Smooth muscle cell of the brain vasculature (primary cell): ENCODE results near the gene EGFLAM.

ENCODE experiments used
- DNase-seq: peaks from one replicate; pipeline ENCODE4 v3.0.0-alpha.2; 2012; ENCODE audit warnings: low read depth, low spot score

Gene EGFLAM

DNA sequence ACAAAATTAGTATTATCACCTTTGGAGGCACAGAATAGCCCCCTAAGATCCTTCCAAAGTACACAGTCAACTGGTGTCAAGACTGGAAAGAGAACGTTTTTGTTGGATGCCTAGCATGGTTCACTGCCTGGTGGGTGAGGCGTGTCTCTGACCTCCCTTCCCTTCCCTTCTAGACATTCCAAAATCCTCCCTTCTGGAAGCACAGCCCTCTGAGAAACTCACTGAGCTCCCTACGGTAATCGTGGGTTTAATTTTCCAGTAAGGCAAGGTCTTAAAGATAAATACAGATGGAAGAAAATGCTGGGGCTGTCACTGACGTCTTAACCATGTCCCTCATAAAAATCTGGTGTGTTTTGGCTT, 159.3 kb downstream of the EGFLAM start:
- DNase-seq: no peak

DNA sequence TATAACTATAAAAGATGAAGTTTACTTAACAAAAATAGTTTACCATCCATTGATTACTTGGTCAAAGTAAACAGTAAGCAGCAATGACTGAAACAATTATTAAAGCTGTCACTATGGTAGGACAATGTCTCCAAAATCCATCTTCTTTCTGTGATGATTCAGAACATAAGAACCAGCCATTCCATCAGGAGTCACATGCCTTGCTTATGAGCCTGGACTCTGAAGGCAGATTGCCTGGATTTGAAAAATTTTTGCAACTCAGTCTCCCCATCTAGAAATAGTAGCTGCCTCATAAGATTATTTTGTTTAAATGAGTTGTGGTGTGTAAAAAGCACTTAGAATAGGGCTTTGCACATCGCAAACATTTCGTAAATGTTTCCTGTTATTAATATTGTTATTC, 161.9 kb downstream of the EGFLAM start:
- DNase-seq: no peak

DNA sequence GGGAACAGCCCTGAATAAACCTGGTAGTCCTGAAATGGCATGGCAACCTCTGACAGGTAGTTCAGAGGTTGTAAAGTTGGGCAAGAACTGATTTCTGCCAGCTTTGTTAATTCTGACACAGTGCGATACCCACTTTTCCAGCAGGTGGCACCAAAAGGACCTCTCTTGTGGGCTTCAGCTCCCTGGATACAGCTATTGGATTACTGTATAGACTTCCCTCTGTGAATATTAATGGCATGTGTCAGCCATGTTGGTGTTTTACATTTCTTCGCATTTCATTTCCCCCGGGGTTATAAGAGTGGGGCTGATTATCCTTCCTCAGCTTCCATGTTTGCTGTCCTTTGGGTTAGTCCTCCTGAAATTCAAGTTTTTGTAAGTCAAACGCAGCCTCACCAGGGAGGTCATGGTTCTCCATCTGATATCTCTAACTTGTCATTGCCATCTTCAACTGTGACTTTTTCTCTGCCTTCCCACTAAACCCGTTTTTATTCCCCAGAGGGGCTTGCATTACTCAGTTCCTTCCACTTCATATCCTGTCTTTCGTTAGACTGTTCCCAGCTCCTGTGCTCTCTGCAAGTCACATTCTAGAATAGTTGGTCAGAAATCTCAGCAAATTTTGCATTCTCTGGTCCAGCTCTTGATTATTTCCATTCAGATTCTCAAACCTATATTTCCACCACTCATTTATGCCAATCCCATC, 162.5 kb downstream of the EGFLAM start:
- DNase-seq: peak; percentile 52

DNA sequence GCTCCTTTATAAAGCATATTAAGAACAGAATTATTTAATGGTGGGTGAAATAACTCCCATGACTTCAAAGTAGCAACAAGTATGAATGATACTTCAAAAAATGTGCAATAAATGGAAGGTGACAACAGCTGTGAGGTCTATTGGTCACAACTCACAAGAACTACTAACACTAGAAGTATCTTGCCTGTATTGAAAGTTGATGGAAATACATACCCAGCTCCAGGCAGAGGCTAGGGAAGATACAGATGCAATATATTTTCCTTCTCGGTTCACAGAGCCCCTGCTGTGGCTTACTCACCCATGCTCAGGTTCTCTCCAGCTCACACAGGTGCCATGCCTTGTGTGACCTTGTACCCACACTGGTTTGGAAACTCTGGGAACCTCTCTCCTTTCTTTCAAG, 164.3 kb downstream of the EGFLAM start:
- no peak for DNase-seq

DNA sequence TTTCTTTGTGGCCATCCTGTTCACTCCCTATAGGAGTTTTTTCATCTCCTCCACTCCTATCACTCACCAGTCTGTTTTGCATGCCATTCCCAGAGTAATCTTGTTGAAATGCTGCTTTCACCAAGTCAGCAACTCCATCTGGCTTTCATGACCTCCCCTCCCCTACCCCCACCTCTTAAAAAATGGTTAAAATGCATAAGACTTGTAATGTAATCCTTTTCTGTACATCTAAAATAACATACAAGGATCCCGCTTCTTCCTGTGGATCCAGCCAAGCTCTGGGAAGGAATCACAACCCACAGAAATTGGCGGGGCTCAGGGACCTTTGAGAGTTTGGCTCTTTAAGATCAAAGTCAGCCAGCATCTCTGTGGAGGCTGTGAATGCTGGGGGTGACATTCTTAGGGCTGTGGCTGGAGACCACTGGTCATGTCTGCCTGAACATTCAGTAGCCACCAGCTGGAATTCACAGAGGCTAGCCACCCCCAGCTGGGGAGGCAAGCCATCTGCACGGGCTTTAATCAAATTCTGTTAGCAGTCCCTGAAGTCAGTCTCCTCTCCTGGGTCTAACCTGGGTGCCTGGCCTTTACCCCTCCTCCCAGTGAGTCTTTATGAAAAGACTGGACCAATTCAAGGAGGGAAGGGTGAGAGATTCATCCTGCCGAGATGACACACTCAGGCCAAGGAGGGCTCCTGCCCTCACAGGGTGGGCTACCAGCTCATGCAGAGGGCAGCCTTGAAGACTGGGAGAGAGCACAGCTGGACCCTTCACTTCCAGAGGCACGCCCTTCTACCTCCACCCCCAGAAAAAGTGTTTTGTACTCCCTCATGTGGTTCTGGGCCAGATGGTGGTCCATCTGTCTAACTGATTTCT, 165.2 kb downstream of the EGFLAM start:
- DNase-seq: peak; percentile 62

DNA sequence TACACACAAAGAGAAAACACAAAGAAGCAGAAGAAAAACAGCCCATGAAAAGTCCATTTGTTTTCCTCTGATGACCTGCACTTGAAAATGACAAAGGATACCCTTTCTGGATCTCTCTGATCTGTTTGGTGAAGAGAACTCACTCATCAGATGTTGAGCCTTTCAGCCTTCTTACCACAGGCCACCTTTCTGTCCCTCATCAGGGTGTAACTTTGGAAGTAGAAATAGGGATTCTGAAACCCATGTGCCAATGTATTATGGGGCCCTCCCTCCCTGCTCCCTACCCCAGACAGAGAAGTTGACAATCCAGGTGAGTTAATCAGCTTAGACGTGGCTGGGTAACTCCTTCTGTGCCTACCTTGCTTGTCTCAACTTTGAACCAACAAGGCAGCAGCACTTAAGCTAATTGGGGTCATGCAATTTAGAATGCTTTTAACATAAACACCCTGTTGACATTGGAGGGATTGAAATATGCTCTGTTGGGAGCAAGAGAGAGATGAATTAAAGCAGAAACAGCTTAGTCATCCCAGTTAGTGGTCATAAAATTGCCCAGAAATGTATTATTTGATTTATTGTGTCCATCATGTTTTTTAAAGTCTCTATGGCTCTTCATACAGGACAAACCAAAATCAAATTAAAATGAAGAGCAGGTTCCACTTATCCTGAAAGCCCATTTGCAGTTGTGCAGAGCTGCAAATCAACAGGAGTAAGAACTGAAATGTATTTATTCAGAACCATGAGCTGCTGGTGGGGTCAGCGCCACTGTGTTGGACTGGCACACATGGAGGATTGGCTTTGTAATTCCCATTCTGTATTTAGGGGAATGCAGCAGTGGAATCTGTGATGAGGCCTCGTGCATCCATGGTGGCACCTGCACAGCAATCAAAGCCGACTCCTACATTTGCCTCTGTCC, 166.0 kb downstream of the EGFLAM start:
- no peak for DNase-seq

DNA sequence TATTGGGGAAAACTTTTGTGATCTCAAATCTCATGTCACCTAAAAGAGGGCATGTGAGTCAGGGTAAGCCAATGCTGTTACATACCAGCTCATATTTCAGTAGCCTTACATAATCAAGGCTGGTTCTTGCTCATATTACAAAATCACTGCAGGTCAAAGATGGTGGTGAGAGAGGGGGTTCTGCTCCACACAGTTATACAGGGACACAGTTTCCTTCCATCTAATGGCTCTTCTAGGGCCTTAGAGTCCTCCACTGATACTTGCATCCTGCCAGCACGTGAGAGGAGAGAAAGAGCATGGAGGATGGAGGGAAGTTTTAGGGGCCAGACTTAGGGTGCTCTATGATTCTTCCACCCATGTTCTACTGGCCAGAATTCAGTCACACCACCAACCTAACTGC, 168.1 kb downstream of the EGFLAM start:
- DNase-seq: no peak

DNA sequence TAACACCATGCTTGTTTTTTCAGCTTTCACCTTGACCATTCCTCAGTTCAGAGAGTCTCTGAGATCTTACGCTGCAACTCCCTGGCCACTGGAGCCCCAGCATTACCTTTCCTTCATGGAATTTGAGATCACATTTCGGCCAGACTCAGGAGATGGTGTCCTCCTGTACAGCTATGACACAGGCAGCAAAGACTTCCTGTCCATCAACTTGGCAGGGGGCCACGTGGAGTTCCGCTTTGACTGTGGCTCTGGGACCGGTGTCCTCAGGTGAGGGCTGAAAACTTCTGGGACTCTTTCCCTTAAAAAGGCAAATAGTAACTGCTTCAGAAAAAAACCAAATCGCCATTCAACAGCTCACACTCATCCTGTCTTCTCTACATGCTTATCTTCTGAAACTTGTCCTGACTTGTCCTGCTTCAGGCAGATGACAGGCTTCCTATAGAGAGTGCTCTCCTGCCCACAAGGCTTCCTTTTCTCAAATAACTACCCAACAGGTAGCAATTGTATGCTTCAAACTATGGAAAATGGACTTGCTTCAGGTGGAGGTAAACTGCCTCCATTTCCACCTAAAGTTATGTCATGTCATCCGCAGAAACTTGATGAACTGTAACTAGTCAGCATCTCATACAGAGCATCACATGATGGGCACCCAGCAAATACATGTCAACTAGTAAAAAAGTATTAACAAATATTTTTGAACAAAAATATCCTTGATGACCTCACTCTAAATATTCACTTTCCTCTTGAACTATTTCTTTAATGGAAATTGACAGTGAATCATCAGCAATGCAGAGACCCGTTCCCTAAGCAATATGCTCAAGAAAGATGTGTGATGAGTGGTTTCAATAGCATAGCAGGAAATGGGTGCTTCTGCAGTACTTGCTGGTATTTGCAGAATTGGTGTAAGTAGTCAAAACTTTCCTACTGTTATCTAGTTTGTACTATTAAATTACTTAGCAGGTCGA, 168.9 kb downstream of the EGFLAM start:
- no peak for DNase-seq

DNA sequence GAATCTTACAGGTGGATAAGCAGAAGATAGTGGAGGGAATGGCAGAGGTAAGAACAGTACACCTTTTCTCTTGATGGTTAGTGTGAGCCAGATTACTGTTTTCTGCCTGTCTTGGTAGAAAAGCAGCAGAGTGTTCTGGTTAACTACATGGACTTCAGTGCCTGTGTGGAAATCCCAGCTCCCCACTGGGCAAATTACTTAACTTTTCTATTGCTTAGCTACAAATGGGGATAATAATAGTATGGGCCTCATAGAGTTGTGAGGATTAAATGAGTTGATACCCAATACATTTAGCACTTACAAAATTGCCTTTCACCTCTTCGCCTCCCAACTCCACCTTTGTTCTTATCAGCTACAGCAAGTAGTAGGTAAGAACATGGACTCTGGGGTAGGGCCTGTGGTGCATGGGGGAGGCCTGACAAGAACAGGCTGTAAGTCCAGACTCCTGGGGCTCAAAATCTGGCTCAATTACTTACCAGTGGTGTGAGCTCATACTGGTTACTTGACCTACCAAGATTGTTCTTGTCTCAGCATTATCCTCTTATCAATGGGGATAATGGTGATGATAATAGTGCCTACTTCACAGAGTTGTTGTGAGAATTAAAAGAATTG, 173.0 kb downstream of the EGFLAM start:
- no peak for DNase-seq

DNA sequence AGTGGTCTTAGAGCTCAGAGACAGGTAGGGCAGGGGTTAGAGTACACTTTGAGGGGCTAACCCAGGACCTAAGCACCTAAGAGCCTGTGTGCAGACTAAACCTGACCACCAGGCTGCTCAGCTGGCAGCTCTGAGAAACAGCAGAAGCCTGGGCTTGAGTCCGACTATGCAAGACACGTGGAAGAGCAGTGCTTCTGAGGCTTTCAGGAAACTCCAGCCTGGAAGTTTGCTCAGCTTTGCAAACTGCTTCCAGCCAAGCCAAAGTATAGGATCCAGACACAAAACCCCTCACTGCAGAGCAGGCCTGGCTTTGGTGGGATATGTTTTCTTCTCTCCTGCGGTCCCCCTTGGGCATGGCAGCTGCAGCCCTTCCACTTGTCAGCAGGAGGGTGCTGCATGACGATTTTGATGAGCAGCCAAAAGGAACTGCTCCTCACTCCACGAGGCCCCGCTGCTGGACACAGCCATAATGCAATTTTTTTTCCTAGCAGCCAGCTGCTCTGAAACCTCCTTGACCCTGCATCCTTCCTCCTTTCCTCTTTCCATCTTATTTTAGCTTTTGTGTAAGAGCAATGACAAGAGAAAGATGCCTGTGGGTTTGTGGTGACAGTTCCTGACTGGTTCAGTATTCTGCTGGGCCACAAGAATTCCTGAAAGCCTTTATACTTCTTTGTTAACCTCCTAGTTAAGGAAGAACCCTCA, 175.0 kb downstream of the EGFLAM start:
- peak; percentile 94 for DNase-seq

DNA sequence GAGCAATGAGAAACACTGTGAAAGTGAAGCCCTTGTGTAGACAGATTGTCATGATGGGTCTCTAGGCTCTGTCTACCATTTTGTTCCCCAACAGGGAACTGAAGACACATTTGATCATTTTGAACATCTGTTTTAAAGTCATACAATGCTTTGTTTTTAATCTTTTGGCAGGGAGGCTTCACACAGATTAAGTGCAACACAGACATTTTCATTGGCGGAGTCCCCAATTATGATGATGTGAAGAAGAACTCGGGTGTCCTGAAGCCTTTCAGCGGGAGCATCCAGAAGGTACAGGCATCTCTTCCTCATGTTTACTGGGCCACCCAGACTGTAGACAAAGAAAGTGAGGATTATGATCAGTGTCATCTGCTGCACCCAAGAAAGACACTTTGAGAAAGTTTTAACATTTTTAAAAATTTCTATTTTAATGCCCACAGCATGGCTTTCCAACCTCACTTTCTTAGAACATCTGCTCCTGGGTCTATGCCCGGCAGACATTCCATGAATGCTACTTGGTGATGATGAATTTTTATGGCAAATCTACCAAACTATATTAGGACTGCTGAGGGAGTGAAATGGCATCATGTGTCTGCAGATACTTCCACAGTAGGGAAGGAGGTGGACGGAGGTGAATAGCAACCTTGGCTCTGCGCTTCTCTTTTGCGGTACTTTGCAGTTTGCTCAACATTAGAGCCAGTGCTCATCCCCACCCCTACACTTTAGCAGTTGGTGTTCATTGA, 176.8 kb downstream of the EGFLAM start:
- no peak for DNase-seq

DNA sequence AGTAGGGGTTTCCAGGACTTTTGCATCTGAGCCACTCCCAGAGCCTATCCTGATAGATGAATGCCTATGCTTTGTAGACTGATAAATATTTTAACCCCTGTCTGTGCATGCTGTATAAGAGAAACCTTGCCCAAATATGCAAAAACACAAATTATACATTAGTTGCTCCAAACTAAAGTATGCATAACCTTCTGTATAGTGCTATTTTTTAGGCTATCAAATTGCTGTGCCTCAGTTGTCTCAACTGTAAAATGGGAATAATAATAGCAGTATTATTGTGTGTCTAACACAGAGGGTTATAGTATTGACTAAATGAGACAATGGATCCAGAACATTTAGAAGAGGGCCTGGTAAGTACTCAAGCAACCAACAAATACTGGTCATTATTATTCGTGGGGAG, 180.4 kb downstream of the EGFLAM start:
- no peak for DNase-seq

DNA sequence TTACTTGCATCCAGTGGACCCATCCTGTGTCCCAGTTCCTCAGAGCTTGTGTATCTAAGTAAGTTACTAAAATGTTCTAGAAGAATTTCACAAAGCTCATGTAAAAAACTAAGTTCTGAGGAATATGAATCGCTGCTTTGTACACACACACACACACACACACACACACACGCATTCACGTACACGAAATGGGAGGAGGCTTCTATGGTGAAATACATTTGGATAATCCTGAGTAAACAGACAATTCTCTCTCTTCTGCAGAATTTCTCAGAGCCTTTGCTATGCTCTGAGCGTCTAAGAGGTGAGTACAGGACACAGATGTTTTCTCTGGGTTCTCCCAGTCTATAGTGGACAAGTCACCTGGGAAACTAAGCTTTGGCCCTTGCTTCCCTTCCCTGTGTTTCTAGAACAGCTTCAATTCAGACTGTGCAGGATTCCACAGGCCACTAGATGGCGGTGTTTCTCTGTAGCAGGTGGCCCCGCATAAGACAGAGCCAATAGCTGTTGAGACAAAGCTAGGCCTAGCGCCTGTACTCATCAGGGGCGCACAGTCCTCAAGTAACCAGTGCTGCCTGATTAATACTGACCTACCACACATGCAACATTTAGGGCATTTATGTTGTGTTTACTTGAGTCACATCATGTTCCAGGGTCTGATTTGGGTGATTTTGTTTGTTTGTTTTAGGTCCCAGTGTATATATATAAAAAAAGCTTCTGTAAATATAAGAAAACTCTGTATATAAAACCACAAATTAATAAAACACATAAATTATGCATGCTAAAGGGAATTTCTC, 183.3 kb downstream of the EGFLAM start:
- DNase-seq: peak; percentile 90

DNA sequence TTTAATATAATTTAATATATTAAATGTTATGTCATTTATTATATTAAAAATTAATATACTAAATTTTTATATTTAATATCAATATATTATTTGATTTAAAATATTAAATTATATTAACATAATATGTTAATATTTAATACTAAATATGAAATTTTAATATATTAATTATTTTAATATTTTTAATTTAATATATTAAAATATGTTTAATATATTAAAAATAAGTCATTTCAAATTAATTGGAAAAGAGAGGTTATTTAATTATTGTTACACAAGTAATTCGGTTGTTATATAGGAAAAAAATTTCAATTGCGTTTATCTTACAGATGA, 183.9 kb downstream of the EGFLAM start:
- no peak for DNase-seq

DNA sequence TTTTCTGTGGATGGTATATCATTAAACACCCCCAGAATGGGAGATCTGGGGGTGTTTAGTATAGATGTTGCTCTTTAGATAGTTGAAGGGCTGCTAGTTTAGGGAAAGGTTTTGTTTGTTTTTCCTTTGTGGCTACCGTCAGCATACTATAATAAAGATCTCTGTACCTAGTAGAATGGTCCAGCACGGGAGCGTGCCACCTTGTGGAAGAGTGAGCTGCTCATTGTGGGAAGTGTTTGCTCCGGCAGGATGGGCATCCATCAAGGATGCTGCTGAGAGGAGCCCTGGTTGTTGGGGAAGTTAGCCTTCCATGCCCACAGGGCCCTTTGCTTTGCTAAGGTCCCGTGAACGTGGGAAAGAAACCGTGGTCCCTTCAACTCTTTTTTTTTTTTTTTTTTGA, 185.0 kb downstream of the EGFLAM start:
- no peak for DNase-seq

DNA sequence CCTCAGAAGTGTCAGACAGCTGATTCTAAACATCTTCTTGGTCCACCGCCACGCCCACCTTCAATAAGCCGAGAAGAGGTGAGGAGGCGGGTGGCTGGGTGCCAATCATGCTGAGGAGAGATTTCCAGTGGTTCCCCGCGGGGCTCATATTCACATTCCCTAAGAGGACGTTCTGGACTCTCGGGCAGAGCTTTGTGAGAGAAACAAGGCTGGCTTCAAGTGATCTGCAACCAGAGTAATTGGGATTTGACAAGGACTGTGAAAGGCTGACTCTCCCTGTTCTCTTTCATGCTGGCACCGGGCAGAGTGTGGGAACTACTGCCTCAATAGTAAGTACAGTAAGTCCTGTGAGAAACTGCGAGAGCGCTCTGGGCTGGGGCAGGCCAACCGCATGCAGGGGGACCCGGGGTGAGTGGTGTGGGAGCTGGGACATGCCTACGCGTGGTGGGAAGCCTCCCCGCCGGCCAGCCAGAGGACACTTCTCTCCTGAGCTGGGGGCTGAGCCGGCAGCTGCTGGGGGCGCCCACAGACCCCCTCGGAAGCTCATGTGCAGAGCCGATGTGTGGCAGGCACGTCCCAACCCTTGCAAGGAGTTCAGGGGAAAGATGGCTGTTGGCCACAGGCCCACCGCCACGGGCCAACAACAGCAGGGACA, 187.1 kb downstream of the EGFLAM start:
- no peak for DNase-seq

DNA sequence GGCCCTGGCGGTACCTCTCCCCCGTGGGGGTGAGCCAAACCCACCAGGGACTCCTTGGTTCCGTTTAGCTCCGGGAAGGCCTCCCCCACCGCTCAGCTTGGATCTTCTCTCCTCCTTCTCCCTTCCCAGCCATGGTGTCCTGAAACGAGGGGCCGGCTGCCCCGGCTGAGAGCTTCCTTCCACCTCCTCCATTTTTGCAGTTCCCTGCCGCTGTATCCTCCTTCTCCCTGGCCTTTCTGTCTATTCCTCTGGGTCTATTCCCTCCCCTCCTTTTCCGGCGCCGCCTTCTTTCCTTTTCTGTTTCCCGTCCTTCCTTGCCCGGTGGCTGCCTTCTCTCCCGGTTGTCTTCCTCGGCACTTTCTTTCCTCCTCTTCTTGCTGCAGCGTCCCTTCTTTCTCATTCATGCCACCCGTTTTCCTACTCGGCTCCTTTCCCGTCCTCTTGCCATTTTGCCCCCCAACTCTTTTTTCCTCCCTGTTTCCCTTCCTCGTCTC, 187.7 kb downstream of the EGFLAM start:
- DNase-seq: no peak

DNA sequence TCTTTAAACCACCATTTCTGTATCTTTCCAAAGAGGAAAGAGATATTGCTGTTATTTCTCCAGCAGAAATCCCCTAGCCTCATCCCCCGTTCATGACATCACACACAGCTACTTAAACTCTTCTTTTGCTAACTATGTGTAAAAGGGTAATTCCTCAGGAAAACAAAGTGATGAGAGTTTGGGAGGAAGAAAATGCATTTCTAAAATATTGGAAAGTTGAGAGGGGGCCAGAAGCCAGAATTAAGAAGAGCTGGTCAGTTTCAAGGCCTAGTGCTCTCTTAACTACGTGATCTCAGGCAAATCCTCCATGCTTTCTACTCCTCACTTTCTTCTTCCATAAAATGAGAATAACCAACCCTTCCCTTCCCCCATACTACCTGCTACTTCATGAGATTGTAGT, 188.7 kb downstream of the EGFLAM start:
- DNase-seq: no peak
